22Rv1 (cell line): ENCODE data around the gene DNAJB12.

Experiments used
- CTCF ChIP-seq: fragments of 450-650 bp; IDR thresholded peaks from 2 replicates; pipeline ENCODE4 v1.5.1; 2017; ENCODE audit warnings: mild to moderate bottlenecking
- ZFX ChIP-seq: fragments of 450-650 bp; IDR thresholded peaks from 2 replicates; pipeline ENCODE4 v1.6.1; 2017; ENCODE audit warnings: antibody characterized with exemption, borderline replicate concordance

- TF ChIP-seq CTCF (no peak), ZFX (no peak)
Measured at GRCh38 chr10:72322280-72323058, 32.2 kb downstream of the DNAJB12 start.
